DND-41 (cell line): ENCODE data around the gene KRT13.

Experiments
- ATAC-seq: fragments of 200-7000 bp; cut with Tn5 transposase; 3 replicates; pipeline ENCODE4 v1.9.1; 2021; ENCODE audit warnings: low read depth; ENCODE audit not compliant: insufficient read depth
- DNase-seq: peaks from one replicate; pipeline ENCODE4 v3.0.0-alpha.2; 2020
- H2AFZ ChIP-seq: 2 replicates; pipeline ENCODE4 v1.6.0; 2012; ENCODE audit warnings: low read depth, low read length
- H3K27ac ChIP-seq: 2 replicates; pipeline ENCODE4 v1.5.1; 2012; ENCODE audit warnings: low read length, inconsistent platforms
- H3K27me3 ChIP-seq: fragments of 200-600 bp; sonication (generic); 2 replicates; pipeline ENCODE4 v1.6.0; 2012; ENCODE audit warnings: low read length, mild to moderate bottlenecking, inconsistent platforms; ENCODE audit not compliant: insufficient read depth, poor library complexity
- H3K36me3 ChIP-seq: 2 replicates; pipeline ENCODE4 v1.5.1; 2012; ENCODE audit warnings: low read length, inconsistent platforms; ENCODE audit not compliant: insufficient read depth
- H3K4me1 ChIP-seq: 2 replicates; pipeline ENCODE4 v1.5.1; 2012; ENCODE audit warnings: mild to moderate bottlenecking, low read length; ENCODE audit not compliant: insufficient read depth
- H3K4me2 ChIP-seq: 2 replicates; pipeline ENCODE4 v1.6.0; 2012; ENCODE audit warnings: mild to moderate bottlenecking, moderate library complexity, low read length, inconsistent platforms; ENCODE audit not compliant: insufficient read depth
- H3K4me3 ChIP-seq, 2 experiments: fragments of 200-600 bp in 1 of 2; shearing (Covaris generic) in 1 of 2; 2 replicates each; pipeline ENCODE4 v1.5.1; 2012 to 2016; ENCODE audit warnings: inconsistent platforms in 2 of 2, low read length in 2 of 2, mild to moderate bottlenecking in 2 of 2, low read depth in 1 of 2, moderate library complexity in 1 of 2
- H3K79me2 ChIP-seq: 2 replicates; pipeline ENCODE4 v1.6.0; 2012; ENCODE audit warnings: low read length, inconsistent platforms; ENCODE audit not compliant: insufficient read depth
- H3K9ac ChIP-seq: 2 replicates; pipeline ENCODE4 v1.6.0; 2012; ENCODE audit warnings: low read depth, mild to moderate bottlenecking, inconsistent platforms, low read length, moderate library complexity
- H3K9me3 ChIP-seq: 2 replicates; pipeline ENCODE4 v1.5.1; 2012; ENCODE audit warnings: low read length, moderate library complexity, mild to moderate bottlenecking, inconsistent platforms; ENCODE audit not compliant: insufficient read depth, severe bottlenecking
- H4K20me1 ChIP-seq: 2 replicates; pipeline ENCODE4 v1.6.0; 2012; ENCODE audit warnings: low read length; ENCODE audit not compliant: insufficient read depth
- CTCF ChIP-seq: IDR thresholded peaks from 2 replicates; pipeline ENCODE4 v1.5.1; 2012; ENCODE audit warnings: borderline replicate concordance, low read length, moderate library complexity, mild to moderate bottlenecking; ENCODE audit not compliant: poor library complexity, severe bottlenecking; ENCODE audit errors: extremely low read depth
- EZH2 ChIP-seq: IDR thresholded peaks from 3 replicates; pipeline ENCODE4 v1.6.1; 2012; ENCODE audit warnings: borderline replicate concordance, low read depth, mild to moderate bottlenecking, moderate library complexity, low read length, inconsistent platforms; ENCODE audit not compliant: severe bottlenecking

The KRT13 gene

GRCh38 chr17:41518031-41518430, 12.6 kb upstream of the KRT13 start:
- Histone ChIP-seq H3K27ac (no peak overlapping the region), H3K4me2 (no peak overlapping the region), H3K9me3 (no peaks in the 10 kb centered on the region), H3K79me2 (no peaks in the 10 kb centered on the region), H4K20me1 (peaks cover 2% of the 10 kb centered on the region), H2AFZ (no peak overlapping the region), H3K27me3 (peaks cover 12% of the 10 kb centered on the region), H3K4me3 (no peak overlapping the region), H3K4me1 (no peaks in the 10 kb centered on the region), H3K9ac (no peak overlapping the region), H3K36me3 (no peaks in the 10 kb centered on the region)
- ATAC-seq (no peak), DNase-seq (no peak)
- no peak for TF ChIP-seq CTCF
- no peak for TF ChIP-seq EZH2

GRCh38 chr17:41516830-41517283, 11.4 kb upstream of the KRT13 start:
- Histone ChIP-seq H3K79me2 (no peaks in the 10 kb centered on the region), H3K36me3 (no peaks in the 10 kb centered on the region), H4K20me1 (peaks cover 2% of the 10 kb centered on the region; the same call in 1 of the 2 replicates), H3K4me3 (no peak overlapping the region), H3K27me3 (peaks cover 12% of the 10 kb centered on the region), H3K27ac (no peak overlapping the region), H3K9ac (no peak overlapping the region), H3K4me2 (no peak overlapping the region), H3K9me3 (no peaks in the 10 kb centered on the region), H2AFZ (no peak overlapping the region), H3K4me1 (no peaks in the 10 kb centered on the region)
- TF ChIP-seq EZH2 (no peak), CTCF (no peak)
- ATAC-seq (no peak), DNase-seq (no peak)

GRCh38 chr17:41516147-41516829, 10.9 kb upstream of the KRT13 start:
- peaks cover 2% of the 10 kb centered on the region; the same call in 1 of the 2 replicates for H4K20me1 ChIP-seq
- H3K36me3 ChIP-seq = no peaks in the 10 kb centered on the region
- H3K4me3 ChIP-seq = no peak overlapping the region
- H2AFZ ChIP-seq = no peak overlapping the region
- no peaks in the 10 kb centered on the region for H3K79me2 ChIP-seq
- no peak overlapping the region for H3K9ac ChIP-seq
- TF ChIP-seq CTCF (no peak), EZH2 (no peak)
- H3K27me3 ChIP-seq = peaks cover 15% of the 10 kb centered on the region
- DNase-seq (no peak), ATAC-seq (no peak)
- no peaks in the 10 kb centered on the region for H3K4me1 ChIP-seq
- H3K4me2 ChIP-seq = no peak overlapping the region
- H3K27ac ChIP-seq = no peak overlapping the region
- no peaks in the 10 kb centered on the region for H3K9me3 ChIP-seq
